Measurements from ENCODE around the gene CTDSPL. TPM values are rescaled to one million over a fixed set of nuclear protein-coding genes. Genes with fewer than 3 reads are reported as not detected.

Gene CTDSPL
- total RNA-seq, 1 donor from 2014 or later, result 56.3 TPM

DNA sequence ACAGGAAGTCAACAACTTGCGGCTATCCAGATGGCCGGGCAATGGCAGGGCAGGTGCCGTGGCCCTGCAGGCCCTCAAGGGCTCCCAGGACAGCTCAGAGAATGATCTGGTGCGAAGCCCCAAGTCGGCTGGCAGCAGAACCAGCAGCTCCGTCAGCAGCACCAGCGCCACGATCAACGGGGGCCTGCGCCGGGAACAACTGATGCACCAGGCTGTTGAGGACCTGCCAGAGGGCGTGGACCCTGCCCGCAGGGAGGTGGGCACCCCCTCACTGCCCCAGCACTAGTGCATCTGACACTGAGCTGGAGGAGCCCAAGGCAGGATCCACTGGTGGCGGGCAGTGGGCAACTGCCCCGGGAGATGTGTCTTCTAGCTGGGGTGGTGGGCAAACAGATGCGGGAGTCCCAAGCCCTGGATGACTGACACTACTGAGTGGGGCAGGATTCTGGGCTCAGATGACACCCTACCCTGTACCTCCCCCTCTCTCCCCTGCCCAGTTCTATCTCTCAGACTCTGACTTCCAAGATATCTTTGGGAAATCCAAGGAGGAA is 144.8 kb downstream of the CTDSPL start:
- H3K27ac ChIP-seq (replicated peaks), result peak overlapping the region; percentile 71

DNA sequence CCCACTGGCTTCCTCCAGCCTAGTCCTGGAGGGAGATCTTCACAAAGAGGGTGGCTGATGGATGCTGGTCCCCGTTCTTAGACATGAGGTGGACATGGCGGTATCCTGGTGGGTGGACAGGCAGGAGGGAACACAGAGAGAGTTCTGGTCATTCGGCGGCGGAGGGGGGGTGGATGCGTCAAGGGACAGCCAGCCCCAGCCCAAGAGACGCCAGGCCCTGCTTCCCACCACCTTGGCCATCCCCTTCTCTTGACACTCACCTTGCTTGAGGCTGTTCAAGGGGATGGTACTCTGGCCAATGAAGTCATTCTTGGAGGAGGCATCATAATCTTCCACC is 146.0 kb downstream of the CTDSPL start:
- H3K4me1 ChIP-seq, result peaks cover 26% of the 10 kb centered on the region
- H3K36me3 ChIP-seq, result peaks cover 44% of the 10 kb centered on the region
- no peaks in the 10 kb centered on the region for H3K27me3 ChIP-seq (ENCODE audit: low read depth)
- DNase-seq, result no peak
- intact Hi-C loops (cut with micrococcal nuclease), result no loop called here
- no peak overlapping the region for H3K27ac ChIP-seq (replicated peaks)
- TF ChIP-seq, protein P1, sequence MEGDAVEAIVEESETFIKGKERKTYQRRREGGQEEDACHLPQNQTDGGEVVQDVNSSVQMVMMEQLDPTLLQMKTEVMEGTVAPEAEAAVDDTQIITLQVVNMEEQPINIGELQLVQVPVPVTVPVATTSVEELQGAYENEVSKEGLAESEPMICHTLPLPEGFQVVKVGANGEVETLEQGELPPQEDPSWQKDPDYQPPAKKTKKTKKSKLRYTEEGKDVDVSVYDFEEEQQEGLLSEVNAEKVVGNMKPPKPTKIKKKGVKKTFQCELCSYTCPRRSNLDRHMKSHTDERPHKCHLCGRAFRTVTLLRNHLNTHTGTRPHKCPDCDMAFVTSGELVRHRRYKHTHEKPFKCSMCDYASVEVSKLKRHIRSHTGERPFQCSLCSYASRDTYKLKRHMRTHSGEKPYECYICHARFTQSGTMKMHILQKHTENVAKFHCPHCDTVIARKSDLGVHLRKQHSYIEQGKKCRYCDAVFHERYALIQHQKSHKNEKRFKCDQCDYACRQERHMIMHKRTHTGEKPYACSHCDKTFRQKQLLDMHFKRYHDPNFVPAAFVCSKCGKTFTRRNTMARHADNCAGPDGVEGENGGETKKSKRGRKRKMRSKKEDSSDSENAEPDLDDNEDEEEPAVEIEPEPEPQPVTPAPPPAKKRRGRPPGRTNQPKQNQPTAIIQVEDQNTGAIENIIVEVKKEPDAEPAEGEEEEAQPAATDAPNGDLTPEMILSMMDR (IDR thresholded peaks at IDR 0.05; ENCODE audit: borderline replicate concordance), result no peak
- H3K4me3 ChIP-seq, result no peak overlapping the region
- H3K9me3 ChIP-seq (replicated peaks), result no peaks in the 10 kb centered on the region

More for the DNA sequence above, 144.8 kb downstream of the CTDSPL start:
- no peak overlapping the region for H3K4me3 ChIP-seq
- no peak for DNase-seq
- H3K27me3 ChIP-seq (ENCODE audit: low read depth), result no peaks in the 10 kb centered on the region
- peaks cover 43% of the 10 kb centered on the region for H3K36me3 ChIP-seq
- H3K4me1 ChIP-seq, result peaks cover 28% of the 10 kb centered on the region
- TF ChIP-seq, protein P1 (IDR thresholded peaks at IDR 0.05; ENCODE audit: borderline replicate concordance), result no peak
- intact Hi-C loops (cut with micrococcal nuclease), result no loop called here
- no peaks in the 10 kb centered on the region for H3K9me3 ChIP-seq (replicated peaks)

DNA sequence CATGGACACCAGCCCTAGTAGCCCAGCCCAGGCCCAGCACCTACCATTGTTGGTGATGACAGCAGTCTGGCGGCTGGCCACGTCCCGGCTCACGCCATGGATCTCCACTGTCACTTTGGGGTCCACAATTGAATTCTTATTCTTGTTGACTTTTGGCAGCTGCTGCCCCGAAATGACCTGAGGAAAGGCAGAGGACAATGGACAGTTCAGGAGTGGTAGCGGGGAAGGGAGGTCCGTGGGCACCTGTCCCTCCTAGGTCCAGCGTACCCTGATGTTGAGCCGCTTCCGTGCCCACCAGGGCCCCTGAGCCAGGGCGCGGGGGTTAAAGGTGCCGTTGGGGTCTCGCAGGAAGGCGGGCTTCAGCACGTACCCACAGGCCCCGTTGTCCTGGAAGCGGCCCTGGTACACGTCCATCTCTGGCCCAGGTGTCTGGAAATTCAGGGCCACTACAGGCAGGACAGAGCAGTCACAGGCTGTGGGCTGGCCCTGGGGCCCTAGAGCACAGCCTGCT is 146.6 kb downstream of the CTDSPL start:
- Histone ChIP-seq H3K4me3 (no peak overlapping the region), H3K4me1 (peaks cover 20% of the 10 kb centered on the region), H3K27me3 (ENCODE audit: low read depth) (no peaks in the 10 kb centered on the region), H3K36me3 (peaks cover 44% of the 10 kb centered on the region), H3K9me3 (replicated peaks) (no peaks in the 10 kb centered on the region), H3K27ac (replicated peaks) (no peak overlapping the region)
- no peak for DNase-seq
- intact Hi-C loops (cut with micrococcal nuclease), result no loop called here
- TF ChIP-seq, protein P1 (IDR thresholded peaks at IDR 0.05; ENCODE audit: borderline replicate concordance), result no peak

DNA sequence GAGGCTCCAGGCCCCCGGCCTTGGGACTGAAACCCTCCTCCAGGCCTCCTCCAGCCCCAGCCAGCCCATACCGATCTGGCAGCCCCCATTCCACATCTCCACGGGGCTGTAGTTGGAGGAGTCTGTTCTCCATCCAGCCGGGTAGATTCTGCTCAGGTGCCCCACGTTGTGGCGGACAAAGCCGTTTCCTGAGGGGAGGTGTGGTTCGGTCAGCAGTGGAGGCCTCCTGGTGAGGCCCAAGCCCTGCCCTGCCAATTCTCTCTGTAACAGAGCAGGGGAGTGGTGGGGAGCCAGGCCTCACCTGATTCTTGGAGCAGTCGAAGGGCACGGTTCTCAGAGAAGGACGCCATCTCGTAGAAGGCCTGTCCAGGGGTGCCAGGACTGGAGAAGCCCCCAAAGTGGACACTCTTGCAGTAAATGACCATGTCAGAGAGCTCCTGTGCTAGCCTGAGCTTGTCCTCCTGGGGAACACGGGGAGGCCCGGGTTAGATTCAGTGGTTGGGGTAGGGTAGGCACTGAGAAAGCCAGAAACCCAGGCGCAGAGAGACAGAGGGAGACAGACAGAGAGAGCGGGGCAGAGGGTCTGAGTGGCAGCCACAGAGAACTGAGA is 147.4 kb downstream of the CTDSPL start:
- intact Hi-C loops (cut with micrococcal nuclease), result no loop called here

DNA sequence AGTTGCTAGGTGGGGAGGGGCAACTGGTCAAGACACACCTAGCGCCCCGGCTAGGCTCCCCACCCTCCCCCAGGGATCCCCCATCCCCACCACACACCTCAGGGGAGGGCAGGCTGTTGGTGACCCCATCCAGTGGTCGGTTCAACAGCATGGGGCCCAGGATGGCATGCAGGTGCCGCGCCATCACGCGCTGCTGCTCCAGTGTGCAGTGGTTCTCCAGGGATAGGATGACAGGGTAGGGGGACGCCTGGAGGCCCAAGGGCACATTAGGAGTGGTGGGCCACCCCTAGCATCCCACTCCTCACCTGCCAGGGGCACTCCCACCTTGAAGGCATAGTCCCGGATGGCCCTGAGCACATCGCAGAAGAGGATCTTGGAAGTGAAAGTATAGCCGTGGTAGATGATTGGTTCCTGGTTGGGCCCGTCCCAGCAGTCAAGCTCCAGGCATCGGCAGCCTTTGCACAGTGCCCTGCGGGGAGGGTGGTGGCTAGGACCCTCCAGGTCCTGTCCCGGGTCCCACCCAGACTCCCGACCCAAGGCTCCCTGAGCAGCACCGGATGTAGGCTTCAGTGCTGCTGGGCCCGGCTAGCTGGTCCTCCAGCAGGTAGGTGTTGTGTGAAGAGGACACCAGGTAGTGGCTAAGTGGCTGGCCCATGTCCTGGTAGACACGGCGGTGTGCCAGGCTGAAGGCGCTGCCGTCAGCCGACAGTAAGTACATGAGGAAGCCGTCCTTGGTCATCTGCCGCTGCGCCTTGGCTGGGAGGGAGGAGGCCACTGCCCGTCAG is 148.3 kb downstream of the CTDSPL start:
- peaks cover 53% of the 10 kb centered on the region for H3K36me3 ChIP-seq
- TF ChIP-seq, protein P1 (IDR thresholded peaks at IDR 0.05; ENCODE audit: borderline replicate concordance), result no peak
- no peak for DNase-seq
- no peaks in the 10 kb centered on the region for H3K9me3 ChIP-seq (replicated peaks)
- intact Hi-C loops (cut with micrococcal nuclease), result no loop called here
- no peak overlapping the region for H3K4me3 ChIP-seq
- H3K4me1 ChIP-seq, result peaks cover 12% of the 10 kb centered on the region
- no peaks in the 10 kb centered on the region for H3K27me3 ChIP-seq (ENCODE audit: low read depth)
- H3K27ac ChIP-seq (replicated peaks), result no peak overlapping the region

More for the DNA sequence above, 147.4 kb downstream of the CTDSPL start:
- H3K4me1 ChIP-seq, result peaks cover 15% of the 10 kb centered on the region
- no peak overlapping the region for H3K27ac ChIP-seq (replicated peaks)
- H3K4me3 ChIP-seq, result no peak overlapping the region
- H3K36me3 ChIP-seq, result peaks cover 44% of the 10 kb centered on the region
- H3K9me3 ChIP-seq (replicated peaks), result no peaks in the 10 kb centered on the region
- DNase-seq, result no peak
- no peaks in the 10 kb centered on the region for H3K27me3 ChIP-seq (ENCODE audit: low read depth)
- TF ChIP-seq, protein P1 (IDR thresholded peaks at IDR 0.05; ENCODE audit: borderline replicate concordance), result no peak

All from left ventricle myocardium inferior (tissue), 1 donor.